ENCODE results near the gene ALS2CL. TPM values are rescaled to one million over a fixed set of nuclear protein-coding genes. Genes with fewer than 3 reads are reported as not detected.

Gene ALS2CL
- total RNA-seq, 1 donor = 2.4 TPM

- DNase-seq (ENCODE audit: low read depth in 2 of 3, low spot score in 2 of 3) = no peak
Observed at GRCh38 chr3:46680298-46680826, 13.1 kb downstream of the ALS2CL start.

- DNase-seq (ENCODE audit: low read depth in 2 of 3, low spot score in 2 of 3) = no peak
Observed at GRCh38 chr3:46679681-46680080, 13.8 kb downstream of the ALS2CL start.

- DNase-seq (ENCODE audit: low read depth in 2 of 3, low spot score in 2 of 3) = no peak
Observed at GRCh38 chr3:46678280-46678679, 15.2 kb downstream of the ALS2CL start.

- no peak for DNase-seq (ENCODE audit: low read depth in 2 of 3, low spot score in 2 of 3)
Observed at GRCh38 chr3:46677411-46677726, 16.1 kb downstream of the ALS2CL start.

- no peak for DNase-seq (ENCODE audit: low read depth in 2 of 3, low spot score in 2 of 3)
Observed at GRCh38 chr3:46676601-46677410, 16.7 kb downstream of the ALS2CL start.

GRCh38 chr3:46675843-46676567 lies 17.5 kb downstream of the ALS2CL start:
- no peak for DNase-seq (ENCODE audit: low read depth in 2 of 3, low spot score in 2 of 3)

- DNase-seq (ENCODE audit: low read depth in 2 of 3, low spot score in 2 of 3) = no peak
Observed at GRCh38 chr3:46675426-46675825, 18.1 kb downstream of the ALS2CL start.

- no peak for DNase-seq (ENCODE audit: low read depth in 2 of 3, low spot score in 2 of 3)
Observed at GRCh38 chr3:46674031-46674845, 19.2 kb downstream of the ALS2CL start.

- DNase-seq (ENCODE audit: low read depth in 2 of 3, low spot score in 2 of 3) = no peak
Observed at GRCh38 chr3:46673151-46674030, 20.1 kb downstream of the ALS2CL start.

- no peak for DNase-seq (ENCODE audit: low read depth in 2 of 3, low spot score in 2 of 3)
Observed at GRCh38 chr3:46672349-46672695, 21.2 kb downstream of the ALS2CL start.

- no peak for DNase-seq (ENCODE audit: low read depth in 2 of 3, low spot score in 2 of 3)
Observed at GRCh38 chr3:46671541-46672348, 21.7 kb downstream of the ALS2CL start.

- DNase-seq (ENCODE audit: low read depth in 2 of 3, low spot score in 2 of 3) = no peak
Observed at GRCh38 chr3:46670891-46671427, 22.5 kb downstream of the ALS2CL start.

- no peak for DNase-seq (ENCODE audit: low read depth in 2 of 3, low spot score in 2 of 3)
Observed at GRCh38 chr3:46670000-46670890, 23.2 kb downstream of the ALS2CL start.

- no peak for DNase-seq (ENCODE audit: low read depth in 2 of 3, low spot score in 2 of 3)
Observed at GRCh38 chr3:46669191-46669999, 24.1 kb downstream of the ALS2CL start.

- DNase-seq (ENCODE audit: low read depth in 2 of 3, low spot score in 2 of 3) = no peak
Observed at GRCh38 chr3:46668591-46668990, 24.9 kb downstream of the ALS2CL start.

- no peak for DNase-seq (ENCODE audit: low read depth in 2 of 3, low spot score in 2 of 3)
Observed at GRCh38 chr3:46668116-46668515, 25.4 kb downstream of the ALS2CL start.

- DNase-seq (ENCODE audit: low read depth in 2 of 3, low spot score in 2 of 3) = no peak
Observed at GRCh38 chr3:46667657-46668056, 25.8 kb downstream of the ALS2CL start.
